Cardiac ventricle fibroblast (primary cell): ENCODE results near the gene TRIM59. TPM values are rescaled to one million over a fixed set of nuclear protein-coding genes. Genes with fewer than 3 reads are reported as not detected.

ENCODE experiments used
- total RNA-seq: library from RNA; depleted of rRNA; stranded (reverse); fragments of >200 nt; gene quantifications from 2 replicates; pipeline ENCODE4 v1.2.3, GENCODE V29; 2015

The TRIM59 gene, protein sequence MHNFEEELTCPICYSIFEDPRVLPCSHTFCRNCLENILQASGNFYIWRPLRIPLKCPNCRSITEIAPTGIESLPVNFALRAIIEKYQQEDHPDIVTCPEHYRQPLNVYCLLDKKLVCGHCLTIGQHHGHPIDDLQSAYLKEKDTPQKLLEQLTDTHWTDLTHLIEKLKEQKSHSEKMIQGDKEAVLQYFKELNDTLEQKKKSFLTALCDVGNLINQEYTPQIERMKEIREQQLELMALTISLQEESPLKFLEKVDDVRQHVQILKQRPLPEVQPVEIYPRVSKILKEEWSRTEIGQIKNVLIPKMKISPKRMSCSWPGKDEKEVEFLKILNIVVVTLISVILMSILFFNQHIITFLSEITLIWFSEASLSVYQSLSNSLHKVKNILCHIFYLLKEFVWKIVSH
- 5.2 and 5.6 TPM in 2 replicates for total RNA-seq

DNA sequence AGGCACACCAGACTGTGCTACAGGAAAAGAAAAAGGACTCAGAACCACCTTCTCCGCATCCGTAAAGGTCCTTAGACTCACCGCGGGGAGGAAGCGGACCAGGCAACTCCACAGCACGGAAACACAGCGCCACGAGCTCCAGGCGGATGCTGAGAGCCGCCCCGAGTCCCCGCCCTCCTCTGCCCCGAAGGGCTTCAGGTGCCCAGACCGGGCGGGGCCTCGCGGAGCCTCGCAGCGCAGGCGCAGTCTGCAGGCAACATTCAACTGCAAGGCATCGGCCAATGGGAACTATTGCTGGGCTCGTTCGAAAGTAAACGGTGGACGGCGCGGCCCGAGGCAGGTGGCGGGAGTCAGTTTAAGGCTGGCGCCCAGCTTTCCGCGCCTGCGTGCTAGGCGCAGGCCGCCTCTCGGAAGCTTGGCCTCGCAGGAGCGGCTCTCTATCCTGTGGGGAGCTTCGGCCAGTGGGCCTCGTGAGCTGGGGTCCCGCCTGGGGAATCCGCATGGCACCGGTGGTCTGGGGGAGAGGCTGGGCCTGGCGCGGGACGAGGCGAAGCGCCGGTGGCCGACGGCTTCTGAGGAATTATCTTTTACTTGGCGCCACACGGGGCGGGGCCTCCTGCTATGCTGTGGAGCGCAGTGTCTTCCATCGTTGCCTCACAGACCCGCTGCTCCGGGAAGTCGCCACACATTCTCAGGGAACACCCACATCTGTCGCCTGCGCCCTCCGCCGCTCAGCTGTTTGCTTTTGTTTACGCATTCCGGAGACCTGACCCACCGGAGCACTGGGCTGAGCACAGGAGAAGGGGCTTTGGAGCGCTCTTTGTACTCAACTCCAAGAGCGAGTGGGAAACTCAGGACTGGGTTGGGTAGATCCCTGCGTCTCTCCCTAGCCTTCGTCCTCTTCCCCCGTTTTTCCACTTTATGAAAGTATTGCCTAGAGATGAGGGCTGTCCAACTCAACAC lies at the start of gene TRIM59:
TRIM59 (minus strand) TSS at position 151 of the 963 bp plus-strand sequence. CDS start 10,603 bp downstream, outside the sequence.

DNA sequence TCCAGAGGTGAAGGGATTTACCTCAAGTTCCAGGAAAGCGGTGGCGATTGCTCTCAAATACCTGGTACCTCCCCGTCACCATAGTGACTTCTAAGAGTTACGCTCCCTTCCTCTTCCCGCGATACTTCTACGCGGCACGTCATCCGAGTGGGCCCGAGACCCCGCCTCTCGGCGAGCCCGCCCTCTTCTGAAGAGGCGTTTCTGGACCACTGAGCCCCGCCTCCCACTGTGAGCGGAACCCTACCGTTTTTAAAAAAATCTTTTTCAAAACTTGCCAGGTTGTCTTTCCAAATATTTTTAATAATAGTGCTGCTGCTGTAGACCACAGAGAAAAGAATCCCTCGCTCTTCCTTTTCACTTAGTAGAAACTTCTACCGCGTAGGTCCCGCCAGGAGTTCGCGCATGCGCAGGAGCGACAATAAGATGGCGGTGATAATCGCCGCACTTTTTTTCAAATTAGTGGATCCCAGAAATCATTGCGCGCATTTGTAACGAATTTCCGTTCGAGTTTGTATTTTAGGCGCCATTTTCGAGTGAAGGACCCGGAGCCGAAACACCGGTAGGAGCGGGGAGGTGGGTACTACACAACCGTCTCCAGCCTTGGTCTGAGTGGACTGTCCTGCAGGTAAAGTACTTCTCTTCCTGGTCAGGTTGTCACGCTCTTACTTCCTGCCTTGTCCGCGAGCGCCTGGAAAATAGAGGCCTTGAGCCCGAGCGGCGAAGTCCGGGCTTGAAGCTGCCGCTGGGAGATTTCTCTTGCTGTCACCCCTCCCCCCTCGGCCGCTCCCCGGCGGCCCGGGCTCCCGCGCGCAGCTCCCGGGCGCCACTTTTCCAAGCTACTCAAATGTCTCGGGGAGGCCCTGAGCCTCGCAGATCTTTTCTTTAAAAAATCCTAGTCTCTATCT lies 50.2 kb downstream of the TRIM59 start, which contains the start of the genes IFT80 and SMC4:
IFT80 (minus strand) TSS at position 101 of the 905 bp plus-strand sequence. CDS start 14,625 bp downstream, outside the sequence.
SMC4 (plus strand) TSS at position 526 of the 905 bp plus-strand sequence. CDS start 1,177 bp downstream, outside the sequence.

Other genes starting within 250 kb of the TRIM59 start
- gene C3orf80, start 224.4 kb downstream of the TRIM59 start, total RNA-seq, result 0.10 and 1.2 TPM in 2 replicates
- gene IFT80, start 50.6 kb downstream of the TRIM59 start, total RNA-seq, result 50.7 and 57.5 TPM in 2 replicates
- gene SMC4, start 50.1 kb downstream of the TRIM59 start, total RNA-seq, result 28.3 and 36.5 TPM in 2 replicates
- gene KPNA4, start 115.8 kb upstream of the TRIM59 start, total RNA-seq, result 16.2 and 17.6 TPM in 2 replicates
- gene ARL14, start 227.4 kb upstream of the TRIM59 start, total RNA-seq, result not detected in 2 replicates